Stimulated activated CD8-positive, alpha-beta memory T cell treated with anti-CD3 and anti-CD28 coated beads, Interleukin-4, amount 100 ng/mL, for 1 hour (primary cell): Measurements from ENCODE around the gene TXNDC16.

ENCODE experiments used
- DNase-seq, 2 donors: peaks; one replicate each; pipeline ENCODE4 v3.0.0-alpha.2; 2020; ENCODE audit warnings: low read depth in 2 of 2, low spot score in 1 of 2

Gene TXNDC16

GRCh38 chr14:52455291-52456088 lies 96.8 kb downstream of the TXNDC16 start:
- DNase-seq, result no peak

- no peak for DNase-seq
These were observed 105.1 kb downstream of the TXNDC16 start for GRCh38 chr14:52447236-52447635.

GRCh38 chr14:52446355-52446754 lies 106.0 kb downstream of the TXNDC16 start:
- DNase-seq, result no peak

GRCh38 chr14:52443506-52443905 lies 108.8 kb downstream of the TXNDC16 start:
- DNase-seq, result no peak

GRCh38 chr14:52442602-52443001 lies 109.7 kb downstream of the TXNDC16 start:
- DNase-seq, result no peak

GRCh38 chr14:52442166-52442565 lies 110.1 kb downstream of the TXNDC16 start:
- no peak for DNase-seq

GRCh38 chr14:52439476-52439875 lies 112.8 kb downstream of the TXNDC16 start:
- no peak for DNase-seq

- no peak for DNase-seq
These were observed 117.3 kb downstream of the TXNDC16 start for GRCh38 chr14:52434955-52435354.

GRCh38 chr14:52430474-52430873 lies 121.8 kb downstream of the TXNDC16 start:
- no peak for DNase-seq

GRCh38 chr14:52429451-52429850 lies 122.9 kb downstream of the TXNDC16 start:
- no peak for DNase-seq

GRCh38 chr14:52427460-52427859 lies 124.8 kb downstream of the TXNDC16 start:
- DNase-seq, result no peak

- no peak for DNase-seq
These were observed 129.5 kb downstream of the TXNDC16 start for GRCh38 chr14:52422650-52423356.

- no peak for DNase-seq
These were observed 135.2 kb downstream of the TXNDC16 start for GRCh38 chr14:52417139-52417538.

GRCh38 chr14:52413729-52414408 lies 138.4 kb downstream of the TXNDC16 start:
- DNase-seq, result no peak

GRCh38 chr14:52412426-52412825 lies 139.9 kb downstream of the TXNDC16 start:
- no peak for DNase-seq

GRCh38 chr14:52405314-52405713 lies 147.0 kb downstream of the TXNDC16 start:
- no peak for DNase-seq

- DNase-seq, result no peak
These were observed 149.3 kb downstream of the TXNDC16 start for GRCh38 chr14:52402812-52403526.

- no peak for DNase-seq
These were observed 151.5 kb downstream of the TXNDC16 start for GRCh38 chr14:52400846-52401245.

GRCh38 chr14:52399921-52400595 lies 152.2 kb downstream of the TXNDC16 start:
- no peak for DNase-seq

GRCh38 chr14:52399104-52399503 lies 153.2 kb downstream of the TXNDC16 start:
- no peak for DNase-seq

- DNase-seq, result no peak
These were observed 154.5 kb downstream of the TXNDC16 start for GRCh38 chr14:52397844-52398243.
